GM21447 (cell line): Measurements from ENCODE around the gene RNF183.
"Not testable (repeated sequence)": the region's sequence is repeated elsewhere in the genome, so short reads cannot be mapped to it uniquely, and the experiment has no call there.

Source experiments
- ATAC-seq: cut with Tn5 transposase; IDR thresholded peaks from one replicate; pipeline ENCODE4 v1.9.1; 2021; ENCODE audit not compliant: unreplicated experiment

The RNF183 gene

DNA sequence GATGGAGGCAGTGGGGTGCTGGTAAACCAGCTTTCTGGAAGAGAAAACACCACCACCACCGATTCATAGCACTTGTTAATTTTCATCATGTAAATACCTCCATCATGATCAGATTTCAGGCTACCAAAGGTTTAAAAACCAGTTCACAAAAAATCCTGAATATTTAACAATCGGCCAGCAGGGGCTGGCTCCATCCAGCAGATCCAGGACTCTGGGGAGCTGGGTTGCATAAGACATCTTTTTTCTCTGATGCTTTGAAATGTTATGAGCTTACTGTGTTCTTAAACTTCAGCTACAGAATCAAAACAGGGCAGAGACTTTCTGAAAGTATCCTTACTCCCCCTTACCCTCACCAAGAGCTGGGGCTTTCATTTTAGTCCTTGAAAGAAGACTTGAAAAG is 14.6 kb upstream of the RNF183 start:
- ATAC-seq = no peak

DNA sequence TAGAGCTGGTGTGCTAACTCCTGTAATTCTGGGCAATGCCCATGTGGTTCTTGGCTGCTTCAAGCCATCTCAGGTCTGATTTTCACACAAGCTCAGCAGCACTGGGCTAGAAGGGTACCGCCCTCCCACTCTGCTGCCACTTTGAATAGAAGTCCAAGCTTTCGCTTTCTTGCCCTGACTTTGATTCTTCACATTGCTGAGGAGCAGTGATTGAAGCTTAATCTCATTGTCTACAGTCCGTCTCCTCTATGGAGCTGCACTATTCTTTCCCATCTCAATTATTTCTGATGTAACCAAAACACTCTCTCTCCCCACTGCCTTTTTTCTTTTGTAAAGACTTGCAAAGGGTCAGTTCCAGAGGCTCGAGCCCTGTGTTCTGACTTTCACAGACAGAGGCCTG is 12.9 kb upstream of the RNF183 start:
- ATAC-seq = no peak

DNA sequence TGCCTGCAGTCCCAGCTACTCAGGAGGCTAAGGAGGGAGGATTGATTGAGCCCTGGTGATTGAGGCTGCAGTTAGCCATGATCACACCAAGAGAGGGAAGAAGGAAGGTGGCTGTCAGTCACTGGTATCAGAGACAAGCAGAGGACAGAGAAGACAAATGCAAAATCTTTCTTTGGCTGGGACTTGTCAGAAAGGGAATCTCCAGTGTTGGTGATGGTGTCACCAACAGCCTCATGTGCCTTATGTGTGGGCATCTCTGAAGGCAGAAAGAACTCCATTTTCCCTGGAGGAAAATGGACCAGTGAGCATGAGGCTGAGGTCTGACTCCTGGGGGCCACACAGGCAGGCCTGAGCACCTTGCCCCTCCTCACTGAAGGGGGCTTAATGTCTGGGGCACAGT is 12.1 kb upstream of the RNF183 start:
- ATAC-seq = no peak

DNA sequence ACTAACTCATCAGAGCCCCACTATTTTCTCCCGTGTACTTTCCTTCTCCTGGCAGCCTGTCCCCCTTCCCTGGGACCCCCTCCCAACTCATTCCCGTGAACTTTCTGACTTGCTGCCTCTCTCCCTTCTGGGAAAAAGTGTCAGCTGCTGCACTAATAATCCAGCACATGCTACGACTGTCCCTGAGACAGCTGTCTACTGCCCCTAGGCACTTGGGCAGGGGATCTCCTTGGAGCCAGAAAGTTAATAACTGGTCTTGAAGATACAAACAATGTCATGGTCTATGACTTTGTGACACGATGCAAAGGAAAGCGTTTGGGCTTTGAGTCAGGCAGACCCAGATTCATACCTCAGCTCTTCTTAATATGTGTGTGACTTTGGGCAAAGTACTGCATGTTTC is 10.1 kb upstream of the RNF183 start:
- no peak for ATAC-seq

DNA sequence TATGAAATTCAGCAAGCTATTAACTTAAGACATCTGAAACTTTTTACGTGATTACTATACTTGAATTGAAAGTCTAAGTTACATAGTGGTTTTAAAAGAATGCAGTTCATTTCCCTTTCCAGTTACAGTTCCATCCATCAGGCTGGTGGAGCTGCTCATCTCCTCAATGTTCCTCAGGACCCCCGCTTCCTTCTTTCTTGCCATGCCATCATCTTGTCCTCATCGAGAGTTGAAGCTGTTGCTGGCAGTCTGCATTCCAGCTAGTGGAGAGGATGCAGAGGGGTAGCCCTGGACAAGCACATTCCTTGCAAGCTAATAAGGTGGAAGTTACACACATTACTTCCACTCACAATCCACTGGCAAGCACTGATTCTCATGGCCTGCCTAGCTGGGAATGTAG is 8.8 kb upstream of the RNF183 start:
- no peak for ATAC-seq

DNA sequence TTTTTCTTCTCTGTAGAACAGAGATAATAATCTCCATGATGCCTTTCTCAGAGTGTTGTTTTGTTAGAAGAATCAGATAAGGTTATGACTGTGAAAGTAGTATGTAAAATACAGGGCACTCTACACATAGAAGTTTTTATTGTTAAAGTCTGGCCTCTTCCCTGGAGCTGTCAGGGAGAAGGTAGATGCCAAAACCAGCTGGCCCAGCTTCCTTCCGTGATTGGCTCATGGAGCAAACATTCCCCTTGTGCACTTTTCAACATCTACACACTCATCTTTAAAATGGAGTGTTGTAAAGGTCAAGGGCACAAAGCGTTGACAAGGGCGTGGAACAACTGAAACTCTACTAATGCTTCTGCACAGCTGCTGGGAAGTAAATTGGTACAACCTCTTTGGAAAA is 7.4 kb upstream of the RNF183 start:
- no peak for ATAC-seq

DNA sequence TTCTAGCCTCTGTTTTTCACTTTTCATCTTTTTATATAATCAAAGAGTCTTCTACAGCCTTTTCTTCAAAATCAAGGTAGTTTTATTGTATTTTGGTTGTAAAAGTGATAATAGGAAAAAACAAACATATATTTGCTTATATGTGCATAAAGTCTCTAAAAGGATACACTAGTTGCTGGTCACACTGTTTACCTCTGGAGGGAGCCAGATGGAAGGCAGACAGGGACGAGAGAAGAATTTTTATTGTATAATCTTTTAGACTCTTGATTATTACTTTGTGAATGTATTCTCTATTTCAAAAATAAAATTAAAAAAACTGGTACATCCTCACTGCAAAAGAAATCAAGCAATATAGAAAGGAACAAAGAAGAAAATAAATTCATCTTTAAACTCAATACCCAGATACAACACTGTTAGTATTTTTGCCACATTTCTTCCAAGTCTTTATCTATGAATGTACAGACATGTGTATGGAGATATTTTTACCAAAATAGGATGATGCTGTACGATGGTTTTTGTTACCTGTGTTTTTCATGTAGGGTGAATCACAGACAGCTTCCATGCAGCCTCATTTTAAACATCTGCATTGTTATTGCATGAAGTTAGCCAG is 6.1 kb upstream of the RNF183 start:
- ATAC-seq = no peak

DNA sequence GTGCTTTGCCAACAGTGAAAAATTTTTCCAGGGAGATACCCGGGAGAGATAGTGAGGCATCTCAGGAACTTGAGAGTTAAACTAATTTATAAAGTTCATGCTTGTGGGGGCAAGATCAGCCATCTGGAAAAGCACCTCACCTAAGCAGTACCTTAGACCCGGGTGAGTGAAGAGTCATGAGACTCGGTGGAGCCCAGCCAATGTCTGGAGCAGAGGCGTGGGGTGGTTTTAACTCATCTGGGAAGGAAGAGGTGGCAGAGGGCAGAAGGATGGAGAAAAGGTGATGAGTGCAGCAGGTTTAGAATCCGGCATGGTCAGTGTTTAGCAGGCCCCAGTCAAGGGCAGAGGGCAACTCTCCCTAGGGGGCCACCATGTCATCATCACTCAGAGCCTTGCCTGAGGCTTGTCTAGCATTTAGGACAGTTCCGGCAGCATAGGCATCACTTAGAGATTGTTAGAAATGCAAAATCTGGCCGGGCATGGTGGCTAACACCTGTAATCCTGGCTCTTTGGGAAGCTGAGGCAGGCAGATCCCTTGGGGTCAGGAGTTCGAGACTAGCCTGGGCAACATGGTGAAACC is 4.3 kb upstream of the RNF183 start:
- no peak for ATAC-seq

DNA sequence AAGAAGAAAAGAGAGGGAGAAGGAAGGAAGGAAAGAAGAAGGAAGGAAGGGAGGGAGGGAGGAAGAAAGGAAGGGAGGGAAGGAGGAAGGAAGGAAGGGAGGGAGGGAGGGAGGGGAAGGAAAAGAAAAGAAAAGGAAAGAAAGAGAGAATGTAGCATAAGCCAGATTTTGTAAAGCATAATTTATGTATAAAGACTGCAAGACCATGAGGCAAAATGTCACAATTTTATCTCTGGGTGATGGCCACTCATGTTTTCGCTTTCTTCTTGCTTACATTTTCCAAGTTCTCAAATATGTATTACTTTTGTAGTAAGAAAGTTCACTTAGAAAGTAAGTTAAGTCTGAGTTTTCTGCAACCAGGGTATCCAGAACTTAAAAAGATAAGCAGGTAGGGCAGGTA is 3.4 kb upstream of the RNF183 start:
- no peak for ATAC-seq

DNA sequence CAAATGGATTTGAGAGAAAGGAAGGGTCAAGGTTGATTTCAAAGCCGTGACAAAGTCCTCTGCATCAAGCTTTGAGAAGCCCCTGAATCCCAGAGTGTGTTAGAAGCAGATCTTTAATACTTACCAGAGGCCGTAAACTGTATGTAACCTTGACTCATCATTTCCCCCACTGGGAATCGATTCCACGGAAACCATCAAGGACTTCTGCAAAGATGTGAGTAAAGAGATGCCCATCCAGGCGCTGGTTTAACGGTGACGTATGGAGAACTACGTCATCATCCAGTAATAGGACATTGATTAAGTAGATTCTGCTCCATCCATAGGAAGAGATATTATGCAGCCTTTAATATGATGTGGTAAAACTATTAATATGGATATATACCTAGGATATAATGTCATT is 1.6 kb downstream of the RNF183 start:
- no peak for ATAC-seq

DNA sequence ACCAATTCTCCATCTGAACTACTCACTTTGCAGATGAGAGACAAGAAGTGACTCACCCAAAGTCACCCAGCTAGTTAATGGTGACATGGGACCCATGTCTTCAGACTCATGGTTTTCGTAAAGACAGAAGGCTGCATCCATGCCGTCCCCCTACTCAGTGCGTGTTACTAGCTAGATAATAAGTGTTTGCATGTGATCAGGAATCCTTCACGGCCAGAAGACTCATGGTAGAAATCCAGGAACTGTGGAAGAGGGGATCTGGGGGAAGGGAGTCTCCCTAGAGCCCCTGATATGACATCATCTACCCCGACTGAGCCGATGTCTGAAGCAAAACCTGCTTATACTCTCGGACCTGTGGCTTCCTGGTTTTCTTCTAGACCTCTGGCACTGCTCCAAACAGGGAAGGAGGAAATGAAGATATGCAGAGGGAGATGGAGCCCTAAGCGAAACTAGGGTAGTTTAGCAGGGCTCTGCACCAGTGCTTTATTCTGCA is 3.3 kb downstream of the RNF183 start:
- ATAC-seq = no peak

DNA sequence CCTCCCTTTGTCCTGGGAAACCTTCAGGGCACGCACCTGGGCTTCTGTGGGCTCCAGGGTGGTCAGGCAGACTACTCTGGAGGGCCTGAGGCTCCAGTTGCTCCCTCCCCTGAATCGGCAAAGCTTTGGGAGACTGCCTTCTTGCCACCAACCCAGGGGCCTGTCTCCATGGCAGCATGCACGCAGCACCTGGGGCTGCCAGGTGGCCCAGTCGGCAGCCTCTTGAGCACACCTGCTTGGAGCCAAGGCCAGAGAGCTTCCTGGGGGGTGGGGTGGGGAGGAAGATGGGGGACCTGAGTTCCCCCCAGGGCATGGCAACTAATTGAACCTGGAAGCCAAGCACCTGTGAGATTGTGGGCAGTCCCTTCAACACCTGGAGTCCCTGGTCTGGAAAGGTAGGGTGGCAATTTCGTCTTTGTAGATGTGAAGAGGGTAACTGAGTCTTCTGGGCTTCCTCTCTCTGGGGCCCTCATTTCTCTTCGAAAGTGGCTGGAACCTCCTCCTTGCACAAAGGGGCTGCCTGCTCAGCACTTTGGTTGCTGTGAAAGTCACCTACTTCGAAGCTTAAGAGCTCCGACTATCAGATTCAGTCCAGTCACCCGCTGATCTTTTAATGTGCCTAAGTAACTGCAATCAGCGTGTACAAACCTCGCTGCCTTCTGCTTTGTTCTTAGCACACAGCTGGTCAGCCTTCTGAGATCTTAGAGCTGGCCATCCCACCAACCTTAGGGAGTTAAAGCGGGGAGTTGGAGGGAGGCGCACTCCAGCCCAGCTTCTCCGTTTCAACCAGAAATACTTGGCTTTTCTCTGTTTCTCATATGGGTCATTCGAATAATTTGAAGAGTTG is 4.0 kb downstream of the RNF183 start:
- no peak for ATAC-seq

DNA sequence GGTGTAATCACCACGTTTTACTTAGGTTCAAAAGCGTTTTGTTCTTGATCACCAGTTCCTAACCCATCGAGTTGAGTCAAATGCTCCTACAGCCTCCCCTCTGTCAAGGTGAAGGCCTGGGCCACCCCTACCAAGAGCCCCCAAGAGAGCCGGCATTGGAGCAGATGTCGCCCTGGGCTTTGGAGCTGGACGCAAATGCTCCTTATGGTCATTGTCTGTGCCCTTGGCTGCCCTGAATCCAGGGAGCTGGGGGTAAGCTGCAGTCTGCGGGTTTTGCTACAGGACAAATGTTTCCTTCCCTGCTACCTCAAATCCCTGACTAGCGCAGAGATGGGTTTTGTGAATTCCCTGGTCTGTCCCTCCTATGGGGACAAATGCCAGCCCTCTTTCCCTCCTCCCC is 4.9 kb downstream of the RNF183 start:
- ATAC-seq = no peak

DNA sequence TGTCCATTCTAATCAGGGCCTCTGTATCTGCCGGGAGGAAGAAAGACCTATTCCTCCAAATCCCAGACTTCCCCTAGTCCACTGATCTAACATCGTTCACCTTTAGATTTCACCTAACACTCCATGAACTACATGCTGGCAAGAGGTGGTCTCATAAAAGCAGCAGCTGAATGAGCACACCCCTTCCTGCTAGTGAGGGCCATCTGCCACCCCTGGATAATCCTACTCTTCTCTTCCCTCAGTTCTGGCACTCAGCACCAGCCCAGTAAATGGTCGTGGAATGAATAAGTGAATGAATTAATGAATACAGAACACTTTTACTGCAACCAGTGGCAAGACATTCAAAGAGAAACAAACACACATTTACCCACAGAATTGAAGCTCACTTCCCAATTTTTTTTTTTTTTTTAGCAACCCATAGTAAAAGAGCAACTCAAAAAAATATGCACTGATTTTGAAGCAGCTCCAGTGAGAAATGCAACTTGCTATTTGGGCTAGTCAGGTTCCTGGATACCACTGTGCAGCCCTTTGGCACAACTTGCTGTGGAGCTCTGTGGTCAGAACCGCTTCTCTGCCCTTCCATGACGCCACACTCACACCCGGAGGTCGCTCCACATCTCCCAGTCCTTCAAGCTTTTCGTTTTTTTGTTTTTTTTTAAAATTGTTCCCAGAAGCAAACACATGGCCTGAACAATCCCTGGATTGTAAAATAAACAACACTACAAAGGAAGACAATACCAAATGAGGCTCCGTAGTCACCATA is 6.2 kb downstream of the RNF183 start:
- no peak for ATAC-seq

DNA sequence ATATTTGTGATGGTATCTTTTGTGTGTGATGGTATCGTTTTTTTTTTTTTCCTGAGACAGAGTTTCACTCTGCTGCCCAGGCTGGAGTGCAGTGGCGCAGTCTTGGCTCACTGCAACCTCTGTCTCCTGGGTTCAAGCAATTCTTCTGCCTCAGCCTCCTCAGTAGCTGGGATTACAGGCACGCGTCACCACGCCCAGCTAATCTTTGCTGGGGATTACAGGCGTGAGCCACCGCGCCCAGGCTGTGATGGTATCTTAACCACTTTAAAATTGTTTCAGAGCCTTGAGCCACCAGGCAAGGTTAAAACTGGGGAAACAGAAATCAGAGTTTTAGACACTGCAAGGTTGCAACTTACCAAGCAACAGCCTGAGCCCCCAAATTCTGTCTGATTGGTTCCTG is 6.9 kb downstream of the RNF183 start:
- not testable (repeated sequence) for ATAC-seq

DNA sequence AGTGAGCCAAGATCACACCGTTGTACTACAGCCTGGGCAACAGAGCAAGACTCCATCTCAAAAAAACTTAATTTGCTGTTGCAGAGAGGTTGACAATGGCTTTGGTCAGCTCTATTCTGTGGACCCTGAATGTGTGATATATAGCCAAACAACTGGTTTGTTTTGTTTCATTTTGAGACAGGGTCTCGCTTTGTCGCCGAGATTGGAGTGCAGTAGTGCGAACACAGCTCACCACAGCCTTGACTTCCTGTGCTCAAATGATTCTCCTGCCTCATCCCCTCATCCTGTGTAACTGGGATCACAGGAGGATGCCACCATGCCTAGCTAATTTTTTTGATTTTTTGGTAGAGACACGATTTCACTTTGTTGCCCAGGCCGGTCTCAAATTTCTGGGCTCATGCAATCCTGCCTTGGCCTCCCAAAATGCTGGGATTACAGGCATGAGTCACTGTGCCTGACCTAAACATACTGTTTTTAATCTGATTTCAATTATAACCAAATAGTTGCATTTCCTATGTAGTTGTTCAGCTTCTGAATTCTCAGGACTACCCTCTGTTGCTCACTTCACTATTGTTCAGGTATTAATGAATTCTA is 9.8 kb downstream of the RNF183 start:
- ATAC-seq = no peak

DNA sequence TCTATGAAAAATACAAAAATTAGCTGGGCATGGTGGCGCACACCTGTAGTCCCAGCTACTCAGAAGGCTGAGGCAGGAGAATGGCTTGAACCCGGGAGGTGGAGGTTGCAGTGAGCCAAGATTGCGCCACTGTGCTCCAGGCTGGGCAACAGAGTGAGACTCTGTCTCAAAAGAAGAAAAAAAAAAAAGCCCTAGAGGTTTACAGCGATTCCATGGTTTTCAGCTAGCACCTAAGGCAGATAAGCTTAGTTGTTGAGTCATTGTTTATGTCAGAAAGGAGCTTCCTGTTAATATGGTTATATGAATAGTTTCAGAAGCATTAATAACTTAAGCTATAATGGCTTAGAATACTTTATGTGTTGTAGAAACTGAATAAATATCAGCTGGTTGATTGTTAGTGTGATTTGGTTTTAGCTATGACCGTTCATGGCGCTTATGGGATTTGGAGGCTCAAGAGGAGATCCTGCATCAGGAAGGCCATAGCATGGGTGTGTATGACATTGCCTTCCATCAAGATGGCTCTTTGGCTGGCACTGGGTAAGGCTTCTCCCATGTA is 13.0 kb downstream of the RNF183 start:
- no peak for ATAC-seq

DNA sequence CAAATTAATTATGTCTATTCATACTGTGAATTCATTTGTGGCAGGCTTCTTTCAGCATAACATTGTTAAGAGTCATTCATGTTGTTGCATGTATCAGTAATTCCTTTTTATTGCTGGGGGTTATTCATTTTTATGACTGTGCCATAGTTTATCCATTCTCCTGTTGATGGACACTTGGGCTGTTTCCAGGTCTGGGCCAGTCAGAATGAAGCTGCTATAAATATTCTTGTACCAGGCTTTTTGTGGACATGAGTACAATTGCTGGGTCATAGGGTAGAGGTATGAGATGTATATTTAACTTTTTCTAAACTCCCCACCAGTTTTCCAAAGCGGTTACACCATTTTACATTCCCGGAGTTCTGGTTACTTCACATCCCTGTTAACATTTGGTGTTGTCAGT is 14.1 kb downstream of the RNF183 start:
- no peak for ATAC-seq

DNA sequence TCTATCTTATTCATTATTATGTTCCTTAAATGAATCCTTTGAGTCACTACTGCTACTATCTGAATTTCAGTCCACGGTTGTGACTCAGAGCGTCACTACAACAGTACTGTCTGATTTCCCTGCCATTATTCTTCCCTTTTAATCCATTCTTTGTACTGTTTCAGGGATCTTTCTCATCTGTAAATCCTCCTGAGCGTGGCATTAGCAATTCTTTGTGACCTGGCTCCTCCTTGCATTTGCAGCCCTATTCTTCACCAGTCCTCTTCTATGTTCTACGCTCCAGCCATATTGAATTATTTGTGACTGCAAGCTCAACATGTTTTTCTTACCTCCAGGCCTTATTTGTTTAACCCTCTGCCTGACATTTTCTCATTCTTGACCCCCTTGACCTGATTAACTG is 21.8 kb downstream of the RNF183 start:
- no peak for ATAC-seq

DNA sequence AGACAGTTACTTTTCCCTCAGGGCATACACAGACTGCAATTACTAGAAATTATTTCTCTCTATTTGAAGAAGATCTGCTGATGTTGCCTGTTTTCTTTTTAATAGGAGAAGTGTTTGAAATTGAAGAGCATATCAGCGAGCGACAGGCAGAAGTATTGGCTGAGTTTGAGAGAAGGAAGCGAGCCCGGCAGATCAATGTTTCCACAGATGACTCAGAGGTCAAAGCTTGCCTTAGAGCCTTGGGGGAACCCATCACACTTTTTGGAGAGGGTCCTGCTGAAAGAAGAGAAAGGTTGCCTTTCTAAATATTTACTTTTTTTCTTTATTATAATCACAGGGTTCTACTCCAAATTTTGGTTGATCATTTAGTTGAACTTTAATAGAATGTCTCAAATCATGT is 24.3 kb downstream of the RNF183 start:
- no peak for ATAC-seq
